MM.1S (cell line): ENCODE data around the gene MEF2C.

Experiments
- DNase-seq: peaks from one replicate; pipeline ENCODE4 v3.0.0-alpha.2; 2015
- H2AFZ ChIP-seq: fragments of 300-600 bp; sonication (generic); 2 replicates; pipeline ENCODE4 v1.6.0; 2016; ENCODE audit warnings: antibody characterized with exemption, low read length
- H3F3A ChIP-seq: fragments of 300-600 bp; sonication (generic); 2 replicates; pipeline ENCODE4 v1.6.1; 2016; ENCODE audit warnings: mild to moderate bottlenecking, antibody characterized with exemption, low read length, moderate library complexity, mixed read lengths; ENCODE audit not compliant: insufficient read depth
- H3K27ac ChIP-seq: fragments of 300-600 bp; sonication (generic); 2 replicates; pipeline ENCODE4 v1.5.1; 2016; ENCODE audit warnings: mild to moderate bottlenecking, low read length
- H3K27me3 ChIP-seq: fragments of 300-600 bp; sonication (generic); replicated peaks from 2 replicates; pipeline ENCODE4 v1.6.0; 2016; ENCODE audit warnings: low read length; ENCODE audit not compliant: insufficient read depth
- H3K36me3 ChIP-seq: fragments of 300-600 bp; sonication (generic); replicated peaks from 2 replicates; pipeline ENCODE4 v1.6.1; 2016; ENCODE audit warnings: mild to moderate bottlenecking, low read length, mixed read lengths; ENCODE audit not compliant: insufficient read depth
- H3K4me1 ChIP-seq: fragments of 300-600 bp; sonication (generic); 2 replicates; pipeline ENCODE4 v1.6.1; 2016; ENCODE audit warnings: low read length, mixed read lengths
- H3K4me2 ChIP-seq: fragments of 300-600 bp; sonication (generic); 2 replicates; pipeline ENCODE4 v1.6.0; 2016; ENCODE audit warnings: low read depth, low read length
- H3K4me3 ChIP-seq: fragments of 300-600 bp; sonication (generic); 2 replicates; pipeline ENCODE4 v1.5.1; 2016; ENCODE audit warnings: low read length, mixed read lengths
- H3K79me2 ChIP-seq: fragments of 300-600 bp; sonication (generic); 2 replicates; pipeline ENCODE4 v1.6.1; 2016; ENCODE audit warnings: mixed run types, low read length, mixed read lengths
- H3K9ac ChIP-seq: fragments of 300-600 bp; sonication (generic); 2 replicates; pipeline ENCODE4 v1.6.1; 2016; ENCODE audit warnings: low read length, mixed read lengths
- H3K9me2 ChIP-seq: fragments of 300-600 bp; sonication (generic); replicated peaks from 2 replicates; pipeline ENCODE4 v1.6.1; 2016; ENCODE audit warnings: mild to moderate bottlenecking, low read length, mixed read lengths; ENCODE audit not compliant: insufficient read depth
- H3K9me3 ChIP-seq: fragments of 300-600 bp; sonication (generic); replicated peaks from 2 replicates; pipeline ENCODE4 v1.6.1; 2016; ENCODE audit warnings: mild to moderate bottlenecking, low read length, mixed read lengths; ENCODE audit not compliant: insufficient read depth
- H4K20me1 ChIP-seq: fragments of 300-600 bp; sonication (generic); 2 replicates; pipeline ENCODE4 v1.6.1; 2016; ENCODE audit warnings: mild to moderate bottlenecking, low read length, moderate library complexity, mixed read lengths; ENCODE audit not compliant: insufficient read depth
- CTCF ChIP-seq: fragments of 300-600 bp; sonication (generic); IDR thresholded peaks from 2 replicates; pipeline ENCODE4 v1.5.1; 2016; ENCODE audit warnings: antibody characterized with exemption, low read length, mixed read lengths
- EZH2 ChIP-seq: fragments of 300-600 bp; sonication (generic); optimal IDR thresholded peaks from 2 replicates; pipeline ENCODE3; 2017; ENCODE audit warnings: low read depth, mild to moderate bottlenecking, antibody characterized with exemption, low read length, mixed read lengths
- EZH2phosphoT487 ChIP-seq: fragments of 300-600 bp; sonication (generic); IDR thresholded peaks from 2 replicates; pipeline ENCODE4 v1.6.1; 2018; ENCODE audit warnings: antibody characterized with exemption, low read length

The MEF2C gene

GRCh38 chr5:88819301-88819999 lies 63.5 kb downstream of the MEF2C start:
- peaks cover 44% of the 10 kb centered on the region for H3F3A ChIP-seq
- H3K79me2 ChIP-seq, result peaks cover 100% of the 10 kb centered on the region
- TF ChIP-seq EZH2phosphoT487 (no peak), CTCF (no peak), EZH2 (no peak)
- peak overlapping the region; percentile 90 for H3K4me2 ChIP-seq
- peak overlapping the region; percentile 88 for H3K9ac ChIP-seq
- no peaks in the 10 kb centered on the region for H3K27me3 ChIP-seq
- peaks cover 15% of the 10 kb centered on the region for H3K4me1 ChIP-seq
- H4K20me1 ChIP-seq, result no peaks in the 10 kb centered on the region
- peak overlapping the region; percentile 97 for H3K27ac ChIP-seq
- peak overlapping the region; percentile 60 for H3K4me3 ChIP-seq
- H3K36me3 ChIP-seq, result peaks cover 7% of the 10 kb centered on the region
- H3K9me3 ChIP-seq, result no peaks in the 10 kb centered on the region
- no peak overlapping the region for H2AFZ ChIP-seq
- peak; percentile 80 for DNase-seq
- no peaks in the 10 kb centered on the region for H3K9me2 ChIP-seq

GRCh38 chr5:88818296-88818695 lies 64.7 kb downstream of the MEF2C start:
- Histone ChIP-seq H3K4me3 (peak overlapping the region; percentile 60), H3K9ac (peak overlapping the region; percentile 88), H3K4me1 (peaks cover 26% of the 10 kb centered on the region), H3K79me2 (peaks cover 100% of the 10 kb centered on the region), H2AFZ (no peak overlapping the region), H3K4me2 (peak overlapping the region; percentile 90), H3F3A (peaks cover 43% of the 10 kb centered on the region), H3K27me3 (no peaks in the 10 kb centered on the region), H4K20me1 (no peaks in the 10 kb centered on the region; the same call in 1 of the 2 replicates), H3K36me3 (peaks cover 11% of the 10 kb centered on the region), H3K9me3 (no peaks in the 10 kb centered on the region), H3K9me2 (no peaks in the 10 kb centered on the region), H3K27ac (peak overlapping the region; percentile 97)
- DNase-seq, result peak; percentile 73
- TF ChIP-seq CTCF (no peak), EZH2phosphoT487 (no peak), EZH2 (no peak)

GRCh38 chr5:88816195-88816594 lies 66.8 kb downstream of the MEF2C start:
- no peaks in the 10 kb centered on the region for H3K9me3 ChIP-seq
- no peaks in the 10 kb centered on the region for H3K27me3 ChIP-seq
- H3K4me2 ChIP-seq, result peak overlapping the region; percentile 90
- H3F3A ChIP-seq, result peaks cover 39% of the 10 kb centered on the region
- peak overlapping the region; percentile 88 for H3K9ac ChIP-seq
- H3K36me3 ChIP-seq, result peaks cover 13% of the 10 kb centered on the region
- H3K79me2 ChIP-seq, result peaks cover 100% of the 10 kb centered on the region
- peak overlapping the region; percentile 97; the same call in 1 of the 2 replicates for H3K27ac ChIP-seq
- H2AFZ ChIP-seq, result no peak overlapping the region
- no peak for TF ChIP-seq CTCF
- TF ChIP-seq EZH2, result no peak
- TF ChIP-seq EZH2phosphoT487, result no peak
- peak overlapping the region; percentile 60 for H3K4me3 ChIP-seq
- H4K20me1 ChIP-seq, result peaks cover 10% of the 10 kb centered on the region
- no peaks in the 10 kb centered on the region for H3K9me2 ChIP-seq
- DNase-seq, result peak; percentile 7
- H3K4me1 ChIP-seq, result peaks cover 44% of the 10 kb centered on the region
